GM19324 (cell line): Measurements from ENCODE around the gene PSMD2.
A peak's percentile ranks its signal among the peaks of the same experiment; 100 is the strongest.

Experiments
- ATAC-seq: cut with Tn5 transposase; IDR thresholded peaks from one replicate; pipeline ENCODE4 v1.9.1; 2021; ENCODE audit warnings: mild to moderate bottlenecking, moderate library complexity; ENCODE audit not compliant: unreplicated experiment, low FRiP score

PSMD2 gene

DNA sequence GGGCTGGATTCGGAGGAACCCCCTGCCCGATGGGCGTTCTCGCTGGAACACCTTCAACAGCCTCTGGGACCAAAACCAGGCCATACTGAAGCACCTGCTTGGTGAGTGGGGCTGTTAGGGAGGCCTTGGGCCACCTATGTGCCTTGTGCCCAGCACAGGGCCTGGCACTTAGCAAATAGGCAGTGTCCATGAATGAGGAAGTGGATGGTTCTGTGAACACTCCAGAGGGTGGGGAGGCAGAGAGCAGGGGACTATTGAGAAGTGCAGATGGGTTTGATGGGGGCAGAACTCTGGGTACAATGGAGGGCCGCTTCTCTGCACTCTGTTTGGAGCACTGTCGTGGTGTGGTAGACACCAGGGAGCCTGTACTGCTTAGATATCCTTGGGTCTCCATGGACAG, 21.7 kb upstream of the PSMD2 start:
- ATAC-seq: no peak

DNA sequence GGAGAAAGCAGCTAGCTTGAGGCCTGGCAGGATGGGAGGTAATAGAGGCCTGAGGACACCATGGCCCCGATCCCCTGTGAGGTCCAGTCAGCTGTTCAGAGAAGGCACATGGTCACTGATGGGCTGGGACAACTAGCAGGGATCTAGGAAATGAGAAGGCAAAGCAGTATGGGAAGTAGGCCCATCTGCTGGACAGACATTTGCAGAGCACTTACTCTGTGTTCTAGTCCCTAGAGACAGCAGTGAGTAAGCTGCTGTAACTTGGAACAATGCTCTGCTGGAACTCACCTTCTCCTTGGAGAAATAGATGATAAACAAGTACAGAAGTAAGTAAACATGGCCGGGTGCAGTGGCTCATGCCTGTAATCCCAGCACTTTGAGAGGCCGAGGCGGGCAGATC, 16.1 kb upstream of the PSMD2 start:
- no peak for ATAC-seq

DNA sequence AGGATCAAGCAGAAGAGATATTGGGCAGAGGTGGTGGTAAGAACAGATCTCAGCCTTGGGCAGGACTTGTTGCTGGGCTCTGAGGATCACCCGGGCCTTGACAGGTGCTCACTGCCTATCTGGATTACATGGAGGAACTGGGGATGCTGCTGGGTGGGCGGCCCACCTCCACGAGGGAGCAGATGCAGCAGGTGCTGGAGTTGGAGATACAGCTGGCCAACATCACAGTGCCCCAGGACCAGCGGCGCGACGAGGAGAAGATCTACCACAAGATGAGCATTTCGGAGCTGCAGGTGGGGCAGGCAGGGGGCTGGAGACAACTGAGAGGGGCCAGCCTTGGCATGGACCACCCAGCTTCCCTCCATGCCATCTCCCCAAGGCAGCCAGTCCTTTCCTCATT, 15.4 kb upstream of the PSMD2 start:
- no peak for ATAC-seq

DNA sequence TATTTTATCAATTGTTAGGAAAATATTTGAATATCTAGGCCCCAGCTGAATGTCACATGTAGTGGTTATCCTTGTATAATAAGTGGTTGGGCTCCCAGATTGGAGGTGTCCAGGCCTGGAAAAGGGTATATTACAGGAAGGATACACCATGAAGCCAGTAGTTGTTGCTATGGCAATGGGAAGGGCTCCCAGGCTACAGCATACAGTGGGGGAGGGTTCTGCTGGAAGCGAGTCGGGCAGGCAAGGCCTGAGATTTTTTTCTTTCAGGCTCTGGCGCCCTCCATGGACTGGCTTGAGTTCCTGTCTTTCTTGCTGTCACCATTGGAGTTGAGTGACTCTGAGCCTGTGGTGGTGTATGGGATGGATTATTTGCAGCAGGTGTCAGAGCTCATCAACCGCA, 14.3 kb upstream of the PSMD2 start:
- ATAC-seq: no peak

DNA sequence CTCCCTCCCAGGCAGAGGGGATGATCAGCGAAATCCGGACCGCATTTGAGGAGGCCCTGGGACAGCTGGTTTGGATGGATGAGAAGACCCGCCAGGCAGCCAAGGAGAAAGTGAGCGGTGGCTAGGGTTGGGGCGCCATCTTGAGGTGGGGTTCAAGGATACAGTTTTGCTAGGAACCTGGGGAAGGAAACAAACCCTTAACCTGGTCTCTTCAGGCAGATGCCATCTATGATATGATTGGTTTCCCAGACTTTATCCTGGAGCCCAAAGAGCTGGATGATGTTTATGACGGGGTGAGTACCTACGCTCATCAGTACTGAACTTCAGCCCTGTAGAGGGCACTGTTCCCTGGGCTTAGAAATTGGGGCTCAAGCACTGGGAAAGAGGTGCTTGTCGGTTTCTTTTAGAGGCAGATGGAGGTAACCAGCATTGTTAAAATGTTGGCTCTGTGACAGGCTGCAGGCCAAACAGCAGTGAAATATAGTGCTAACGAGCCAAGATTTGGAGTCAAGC, 9.6 kb upstream of the PSMD2 start:
- ATAC-seq: no peak

DNA sequence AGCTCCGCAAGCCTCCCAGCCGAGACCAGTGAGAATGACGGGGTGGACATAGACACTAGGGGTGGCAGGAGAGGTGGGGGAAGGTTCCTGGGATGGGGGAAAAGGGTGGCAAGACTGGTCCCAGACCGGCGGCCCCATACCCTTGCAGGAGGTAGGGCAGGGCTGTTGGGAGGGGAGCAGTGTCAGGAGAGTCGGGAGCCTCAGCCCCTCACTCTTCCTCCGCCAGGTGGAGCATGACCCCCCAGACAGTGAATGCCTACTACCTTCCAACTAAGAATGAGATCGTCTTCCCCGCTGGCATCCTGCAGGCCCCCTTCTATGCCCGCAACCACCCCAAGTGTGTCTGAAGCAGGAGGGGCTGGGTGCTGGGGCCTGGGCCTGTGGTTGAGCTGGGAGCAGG, 8.7 kb upstream of the PSMD2 start:
- ATAC-seq: no peak

DNA sequence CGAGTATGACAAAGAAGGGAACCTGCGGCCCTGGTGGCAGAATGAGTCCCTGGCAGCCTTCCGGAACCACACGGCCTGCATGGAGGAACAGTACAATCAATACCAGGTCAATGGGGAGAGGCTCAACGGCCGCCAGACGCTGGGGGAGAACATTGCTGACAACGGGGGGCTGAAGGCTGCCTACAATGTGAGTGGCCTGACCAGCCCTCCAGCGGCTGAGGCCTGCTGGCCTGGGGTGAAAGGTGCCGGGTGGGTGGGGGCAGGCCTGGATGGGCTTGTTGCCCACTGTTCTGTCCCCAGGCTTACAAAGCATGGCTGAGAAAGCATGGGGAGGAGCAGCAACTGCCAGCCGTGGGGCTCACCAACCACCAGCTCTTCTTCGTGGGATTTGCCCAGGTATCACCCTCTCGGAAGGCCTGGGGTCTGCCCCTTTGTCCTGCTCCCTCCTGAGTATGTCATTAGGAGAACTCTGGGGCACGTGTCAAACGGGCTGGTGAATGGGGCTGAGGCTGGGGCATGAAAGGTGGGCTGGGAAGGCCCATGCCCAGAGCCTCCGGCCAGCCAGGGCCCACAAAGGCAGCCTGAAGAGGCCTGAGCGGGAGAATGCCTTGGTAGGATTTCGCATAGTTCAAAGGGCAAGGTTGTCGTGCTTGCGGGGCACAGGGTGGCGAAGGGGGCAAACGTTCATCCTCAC, 7.8 kb upstream of the PSMD2 start:
- ATAC-seq: no peak

DNA sequence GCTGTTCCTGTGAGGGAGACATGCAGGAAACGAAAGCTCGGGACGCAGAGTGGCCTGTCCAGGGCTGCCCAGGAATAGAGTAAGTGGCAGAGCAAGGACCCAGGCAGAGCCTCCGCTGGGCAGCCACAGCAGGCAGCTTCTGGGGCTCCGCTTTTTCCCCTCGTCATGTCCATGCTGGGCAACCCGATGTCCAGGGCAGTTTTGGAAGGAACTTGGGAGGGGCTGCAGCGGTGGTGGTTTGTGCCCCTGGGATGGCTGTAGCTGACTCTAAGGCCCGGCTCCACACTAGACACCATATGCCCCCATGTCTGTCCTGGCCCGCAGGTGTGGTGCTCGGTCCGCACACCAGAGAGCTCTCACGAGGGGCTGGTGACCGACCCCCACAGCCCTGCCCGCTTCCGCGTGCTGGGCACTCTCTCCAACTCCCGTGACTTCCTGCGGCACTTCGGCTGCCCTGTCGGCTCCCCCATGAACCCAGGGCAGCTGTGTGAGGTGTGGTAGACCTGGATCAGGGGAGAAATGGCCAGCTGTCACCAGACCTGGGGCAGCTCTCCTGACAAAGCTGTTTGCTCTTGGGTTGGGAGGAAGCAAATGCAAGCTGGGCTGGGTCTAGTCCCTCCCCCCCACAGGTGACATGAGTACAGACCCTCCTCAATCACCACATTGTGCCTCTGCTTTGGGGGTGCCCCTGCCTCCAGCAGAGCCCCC, 7.1 kb upstream of the PSMD2 start:
- no peak for ATAC-seq

DNA sequence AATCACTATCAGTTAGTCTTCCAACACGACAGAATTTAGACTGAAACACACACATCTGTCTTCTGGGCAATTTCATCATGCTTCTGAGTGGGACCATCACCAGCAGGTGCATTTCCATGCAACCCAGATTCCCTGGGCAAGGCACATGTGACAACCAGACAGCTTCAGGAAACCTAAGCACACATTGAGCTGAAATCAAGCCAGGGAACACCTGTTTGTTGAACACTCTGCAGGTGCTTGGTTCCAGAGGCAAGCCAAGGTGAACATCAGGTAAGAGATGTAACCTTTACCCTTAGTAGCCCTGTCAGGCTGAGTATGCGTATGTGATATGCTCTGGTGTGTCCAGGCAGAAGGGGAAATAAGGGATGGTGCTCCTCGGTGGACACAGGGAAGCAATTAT, 3.3 kb upstream of the PSMD2 start:
- no peak for ATAC-seq

DNA sequence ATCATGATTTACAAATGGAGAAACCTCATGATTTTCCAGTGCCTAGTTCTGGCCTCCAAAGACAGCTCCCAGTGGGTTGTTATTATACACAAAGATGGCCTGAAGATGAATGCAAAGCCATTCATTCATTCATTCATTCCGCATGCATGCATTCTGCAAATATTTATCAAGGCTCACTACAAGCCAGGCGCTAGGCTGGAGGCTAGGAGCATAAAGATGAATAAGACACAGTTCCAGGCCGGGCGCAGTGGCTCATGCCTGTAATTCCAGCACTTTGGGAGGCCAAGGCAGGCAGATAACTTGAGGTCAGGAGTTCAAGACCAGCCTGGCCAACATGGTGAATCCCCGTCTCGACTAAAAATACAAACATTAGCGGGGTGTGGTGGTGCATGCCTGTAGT, 2.4 kb upstream of the PSMD2 start:
- ATAC-seq: no peak

DNA sequence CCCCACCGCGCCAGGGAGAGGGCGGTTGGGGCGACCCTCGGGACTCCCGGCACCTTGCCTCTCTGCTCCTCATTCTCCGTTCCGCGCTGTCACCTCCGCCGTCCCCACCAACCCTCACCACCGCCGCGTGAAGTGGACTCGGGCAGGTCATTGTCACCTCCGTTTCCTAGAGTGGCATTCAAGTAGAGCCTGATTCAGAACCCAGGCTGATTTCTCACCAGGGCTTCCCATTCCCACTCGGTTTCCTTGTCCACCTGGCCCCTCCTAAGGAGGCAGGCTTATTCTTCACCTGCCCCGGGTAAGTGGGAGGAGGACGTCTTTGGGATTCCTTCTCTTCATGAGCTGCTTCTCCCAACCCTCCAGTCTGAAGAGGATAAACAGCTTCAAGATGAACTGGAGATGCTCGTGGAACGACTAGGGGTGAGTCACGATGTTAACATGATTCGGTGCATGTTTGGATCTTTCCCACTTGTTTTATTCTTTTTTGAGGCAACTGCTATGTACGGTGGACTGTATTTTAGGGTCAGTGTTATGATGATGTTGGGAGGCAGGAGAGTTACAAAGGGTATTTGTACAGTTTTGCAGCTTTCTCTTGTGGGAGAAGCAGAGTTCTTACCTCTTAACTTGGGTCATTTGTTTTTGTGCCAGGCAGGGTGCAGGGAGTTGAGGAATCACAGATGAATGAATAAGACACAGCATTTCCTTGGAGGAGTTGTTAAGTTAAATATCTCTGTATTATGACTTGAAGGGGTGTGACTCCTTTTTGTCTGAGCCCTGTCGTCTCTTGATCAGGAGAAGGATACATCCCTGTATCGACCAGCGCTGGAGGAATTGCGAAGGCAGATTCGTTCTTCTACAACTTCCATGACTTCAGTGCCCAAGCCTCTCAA, 692 bp downstream of the PSMD2 start:
- no peak for ATAC-seq

DNA sequence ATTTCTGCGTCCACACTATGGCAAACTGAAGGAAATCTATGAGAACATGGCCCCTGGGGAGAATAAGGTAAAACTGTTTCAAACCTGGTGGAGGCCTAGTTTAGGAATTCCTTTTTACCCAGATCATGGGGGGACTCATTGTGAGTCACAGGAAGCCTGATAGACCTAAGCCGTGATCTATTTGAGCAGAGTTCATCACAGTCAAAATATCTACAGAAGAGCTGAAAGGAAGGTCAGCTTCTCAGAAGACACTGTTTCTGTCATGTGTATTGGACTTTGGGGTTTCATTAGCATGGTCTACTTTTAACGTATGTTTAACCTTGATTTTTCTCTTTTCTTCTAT, 1.3 kb downstream of the PSMD2 start:
- no peak for ATAC-seq

DNA sequence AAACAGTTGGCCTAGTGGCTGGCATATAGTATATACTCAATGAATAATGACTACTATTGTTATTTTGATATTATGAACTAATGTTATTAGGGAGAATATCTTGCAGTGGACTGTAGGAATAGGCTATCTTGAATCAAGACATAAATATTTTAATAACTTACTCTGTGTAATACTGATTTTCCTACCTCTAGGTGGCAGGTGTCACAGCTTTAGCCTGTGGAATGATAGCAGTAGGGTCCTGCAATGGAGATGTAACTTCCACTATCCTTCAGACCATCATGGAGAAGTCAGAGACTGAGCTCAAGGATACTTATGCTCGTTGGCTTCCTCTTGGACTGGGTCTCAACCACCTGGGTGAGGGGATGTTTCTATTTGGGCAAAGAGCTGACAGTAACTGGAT, 6.5 kb downstream of the PSMD2 start:
- ATAC-seq: no peak

DNA sequence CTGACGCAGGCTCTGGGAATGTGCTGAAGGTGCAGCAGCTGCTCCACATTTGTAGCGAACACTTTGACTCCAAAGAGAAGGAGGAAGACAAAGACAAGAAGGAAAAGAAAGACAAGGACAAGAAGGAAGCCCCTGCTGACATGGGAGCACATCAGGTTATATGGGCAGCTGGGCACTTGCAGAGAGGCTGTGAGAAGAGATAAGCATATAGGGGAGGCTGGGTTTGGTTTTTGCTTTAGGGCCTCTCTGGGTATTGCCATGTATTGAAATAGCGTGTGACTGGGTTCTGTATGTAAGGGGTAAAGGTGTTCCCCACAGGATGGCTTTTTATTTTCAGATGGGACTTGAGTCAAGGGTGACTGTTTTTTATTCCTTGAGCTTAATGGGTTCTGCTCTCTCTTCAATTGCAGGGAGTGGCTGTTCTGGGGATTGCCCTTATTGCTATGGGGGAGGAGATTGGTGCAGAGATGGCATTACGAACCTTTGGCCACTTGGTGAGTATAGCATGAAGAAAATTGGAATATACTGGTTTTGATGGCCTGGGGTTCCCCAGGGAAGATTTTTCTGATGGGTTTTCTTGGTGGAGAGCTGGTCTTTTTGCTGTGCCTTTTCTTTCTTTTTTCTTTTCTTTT, 7.4 kb downstream of the PSMD2 start:
- no peak for ATAC-seq

DNA sequence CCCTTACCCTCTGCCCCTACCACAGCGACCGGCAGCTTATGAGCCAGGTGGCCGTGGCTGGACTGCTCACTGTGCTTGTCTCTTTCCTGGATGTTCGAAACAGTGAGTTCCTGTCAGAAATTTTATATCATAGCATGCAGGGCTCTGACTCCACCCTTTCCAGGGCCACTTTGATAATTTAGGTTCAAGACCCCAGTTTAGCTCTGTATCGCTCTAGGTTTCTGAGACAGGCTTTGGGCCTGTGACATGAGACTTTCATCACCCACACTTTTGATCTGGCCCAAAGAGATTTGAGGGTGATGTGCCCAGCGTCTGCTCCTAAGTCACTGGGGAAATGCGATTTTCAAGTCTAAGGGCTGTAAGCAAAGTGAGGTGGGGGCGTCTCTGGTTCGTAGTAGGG, 8.9 kb downstream of the PSMD2 start:
- no peak for ATAC-seq

DNA sequence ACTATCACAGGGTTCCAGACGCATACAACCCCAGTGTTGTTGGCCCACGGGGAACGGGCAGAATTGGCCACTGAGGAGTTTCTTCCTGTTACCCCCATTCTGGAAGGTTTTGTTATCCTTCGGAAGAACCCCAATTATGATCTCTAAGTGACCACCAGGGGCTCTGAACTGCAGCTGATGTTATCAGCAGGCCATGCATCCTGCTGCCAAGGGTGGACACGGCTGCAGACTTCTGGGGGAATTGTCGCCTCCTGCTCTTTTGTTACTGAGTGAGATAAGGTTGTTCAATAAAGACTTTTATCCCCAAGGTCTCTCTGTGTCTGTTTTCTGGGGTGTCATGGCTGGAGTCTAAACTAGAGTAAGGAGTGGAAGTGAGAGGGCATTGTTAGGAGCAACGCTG, 9.7 kb downstream of the PSMD2 start:
- no peak for ATAC-seq

DNA sequence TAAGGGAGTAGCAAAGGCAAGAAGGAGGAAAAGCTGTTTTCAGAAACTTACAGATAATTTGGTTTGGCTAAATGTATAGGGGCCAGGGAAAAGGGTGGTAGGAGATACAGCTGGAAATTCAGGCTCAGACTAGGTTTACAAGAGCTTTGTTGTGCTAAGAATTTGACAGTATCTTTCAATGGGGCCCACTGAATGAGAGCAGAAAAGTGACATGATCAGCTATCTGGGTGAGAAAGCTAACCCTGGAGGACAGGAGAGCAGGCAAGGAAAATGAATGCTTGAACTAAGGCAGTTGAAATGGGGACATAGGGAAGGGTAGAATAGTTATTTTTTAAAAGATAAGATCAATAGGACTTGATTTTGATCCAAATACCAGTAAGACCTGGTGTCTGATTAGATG, 12.6 kb downstream of the PSMD2 start:
- no peak for ATAC-seq

DNA sequence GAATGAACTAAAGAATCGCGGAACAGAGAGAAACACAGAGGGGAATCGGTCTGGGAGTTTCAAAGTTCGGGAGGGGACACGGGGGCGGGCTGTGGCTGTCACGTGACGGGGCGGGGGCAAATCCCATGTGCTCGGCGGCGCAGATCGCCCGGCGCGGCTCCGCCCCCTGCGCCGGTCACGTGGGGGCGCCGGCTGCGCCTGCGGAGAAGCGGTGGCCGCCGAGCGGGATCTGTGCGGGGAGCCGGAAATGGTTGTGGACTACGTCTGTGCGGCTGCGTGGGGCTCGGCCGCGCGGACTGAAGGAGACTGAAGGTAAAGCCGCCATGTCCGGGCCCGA, 15.3 kb downstream of the PSMD2 start, which contains the start of gene EIF4G1:
TSS of gene EIF4G1 (plus strand) at position 244 of the 337 bp plus-strand sequence. CDS start 1,191 bp downstream, outside the sequence.
- peak; percentile 88 for ATAC-seq

DNA sequence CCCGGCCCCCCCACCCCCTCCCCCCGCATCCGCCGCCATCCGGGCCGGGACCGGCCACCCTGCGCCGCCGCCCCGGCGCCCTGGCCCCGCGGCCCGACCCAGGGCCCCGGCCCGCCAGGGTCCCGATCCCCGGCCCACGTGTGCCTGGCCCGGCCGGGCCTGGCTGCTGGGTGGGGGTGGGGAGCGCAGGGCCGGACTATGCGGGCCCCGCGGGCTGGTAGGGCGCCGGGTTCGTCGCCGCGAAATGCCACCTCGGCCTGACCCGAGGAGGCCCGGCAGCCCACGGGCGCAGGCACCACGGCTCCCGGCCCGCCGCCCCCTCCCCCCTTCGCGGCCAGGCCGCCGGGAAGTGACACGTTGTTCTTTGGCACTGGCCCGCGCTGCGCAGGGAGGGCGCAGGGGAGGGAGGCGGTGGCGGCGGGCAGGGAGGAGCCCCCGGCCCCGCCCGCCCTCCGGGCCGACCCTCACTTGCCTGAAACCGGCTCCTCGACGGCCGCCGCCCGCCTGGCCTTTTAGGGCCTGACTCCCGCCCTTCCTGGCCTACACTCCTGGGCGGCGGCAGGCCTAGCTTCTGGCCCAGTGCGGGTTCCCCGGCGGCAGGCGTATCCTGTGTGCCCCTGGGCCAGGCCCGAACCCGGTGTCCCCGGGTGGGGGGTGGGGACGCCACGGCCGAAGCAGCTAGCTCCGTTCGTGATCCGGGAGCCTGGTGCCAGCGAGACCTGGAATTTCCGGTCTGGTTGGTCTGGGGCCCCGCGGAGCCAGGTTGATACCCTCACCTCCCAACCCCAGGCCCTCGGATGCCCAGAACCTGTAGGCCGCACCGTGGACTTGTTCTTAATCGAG, 15.9 kb downstream of the PSMD2 start:
- ATAC-seq: peak; percentile 53

DNA sequence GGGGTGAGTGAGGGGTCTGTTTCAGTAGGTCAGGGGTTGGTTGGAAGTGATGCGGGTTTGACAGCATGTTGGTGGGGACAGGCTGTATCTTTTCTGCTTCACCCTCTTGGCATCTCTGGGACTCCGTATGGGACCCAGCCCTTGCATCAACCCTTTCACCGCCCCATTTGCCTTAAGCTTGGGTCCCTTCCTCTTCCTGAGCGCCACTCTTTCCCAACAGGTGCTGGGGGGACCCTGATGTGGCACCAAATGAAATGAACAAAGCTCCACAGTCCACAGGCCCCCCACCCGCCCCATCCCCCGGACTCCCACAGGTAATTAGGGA, 16.5 kb downstream of the PSMD2 start:
- no peak for ATAC-seq
